MCF 10A (cell line): ENCODE data around the gene KIRREL3. TPM values are rescaled to one million over a fixed set of nuclear protein-coding genes. Genes with fewer than 3 reads are reported as not detected.

Experiments used
- BruUV-seq: library from RNA; stranded (reverse); fragments of 400-500 nt; replicated peaks from 2 replicates; lab custom pipeline; 2021; lab: Mats Ljungman, UMichigan
- CTCF ChIA-PET: fragments of 300-600 bp; sonication (Branson Sonifier 250); formaldehyde crosslinking; extraction: SDS; loops from one replicate; lab custom pipeline; 2021; ENCODE audit warnings: antibody characterized with exemption, inconsistent platforms; lab: Yijun Ruan, JAX
- POLR2A ChIA-PET: fragments of 300-600, 350-650 bp; sonication (Branson Sonifier 250); formaldehyde crosslinking; extraction: SDS; loops from one replicate; lab custom pipeline; 2020; ENCODE audit warnings: antibody characterized with exemption, inconsistent platforms; lab: Yijun Ruan, JAX
- DNase-seq: peaks from one replicate; pipeline ENCODE4 v3.0.0-alpha.2; 2018; ENCODE audit not compliant: unreplicated experiment
- H3K27ac Mint-ChIP-seq: one replicate; pipeline ENCODE4 v1.8.0; 2022; ENCODE audit warnings: mild to moderate bottlenecking, low read depth, mixed read lengths; ENCODE audit not compliant: unreplicated experiment
- H3K27me3 Mint-ChIP-seq: one replicate; pipeline ENCODE4 v1.8.0; 2022; ENCODE audit warnings: mixed read lengths; ENCODE audit not compliant: insufficient read depth, unreplicated experiment
- H3K36me3 Mint-ChIP-seq: one replicate; pipeline ENCODE4 v1.8.0; 2022; ENCODE audit warnings: mild to moderate bottlenecking, moderate library complexity, mixed read lengths; ENCODE audit not compliant: insufficient read depth, unreplicated experiment
- H3K4me1 Mint-ChIP-seq: one replicate; pipeline ENCODE4 v1.8.0; 2022; ENCODE audit warnings: mixed read lengths; ENCODE audit not compliant: insufficient read depth, unreplicated experiment
- H3K4me3 Mint-ChIP-seq: one replicate; pipeline ENCODE4 v1.8.0; 2022; ENCODE audit warnings: mild to moderate bottlenecking, moderate library complexity, mixed read lengths; ENCODE audit not compliant: unreplicated experiment
- H3K9me3 Mint-ChIP-seq: one replicate; pipeline ENCODE4 v1.8.0; 2022; ENCODE audit warnings: mixed read lengths; ENCODE audit not compliant: unreplicated experiment
- intact Hi-C: fragments of 100-400 bp; cut with micrococcal nuclease; formaldehyde crosslinking; loops from 2 replicates; pipeline ENCODE4 v1.14.1; 2022
- total RNA-seq: library from RNA; stranded (reverse); gene quantifications from 2 replicates; pipeline ENCODE4 v1.2.3, GENCODE V29; 2022
- TF ChIP-seq, protein P1 (sequence below): fragments of 200-600 bp; IDR thresholded peaks from one replicate; pipeline ENCODE4 v1.8.0; 2022; ENCODE audit warnings: antibody characterized with exemption, mild to moderate bottlenecking; ENCODE audit not compliant: unreplicated experiment

KIRREL3 gene
- total RNA-seq, 1 experiment from 2014 or later = not detected

DNA sequence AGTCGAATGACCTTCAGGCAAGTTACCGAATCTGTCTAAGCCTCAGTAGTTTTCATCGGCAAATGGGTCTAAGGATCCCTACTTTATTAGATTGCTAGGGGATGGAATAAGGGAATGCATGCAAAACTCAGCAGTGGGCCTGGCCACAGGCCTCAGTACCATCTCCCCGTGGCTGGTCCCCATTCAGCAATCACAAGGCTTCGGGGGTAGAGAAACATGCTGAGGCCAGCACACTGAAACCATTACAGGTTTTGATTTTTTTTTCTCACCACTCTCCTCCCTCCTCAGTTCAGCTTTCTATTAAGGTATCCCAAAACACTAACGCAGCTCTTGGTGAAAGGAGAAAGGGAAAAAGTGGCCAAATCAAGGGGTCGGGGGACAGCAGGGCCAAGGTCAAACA is 11.9 kb downstream of the KIRREL3 start:
- Mint-ChIP-seq H3K9me3 (no peaks in the 10 kb centered on the region), H3K4me1 (no peaks in the 10 kb centered on the region), H3K27ac (no peak overlapping the region), H3K4me3 (no peak overlapping the region), H3K27me3 (peaks cover 51% of the 10 kb centered on the region), H3K36me3 (no peaks in the 10 kb centered on the region)
- CTCF ChIA-PET = interaction anchor here (0.6 to 8.4 kb wide), 14 partner anchors 9 to 679 kb away, joined by 3 to 116 read pairs (median 4); no protein-coding TSS in a partner anchor
- no peak for DNase-seq
- BruUV-seq = no TSS peak
- TF ChIP-seq, protein P1, sequence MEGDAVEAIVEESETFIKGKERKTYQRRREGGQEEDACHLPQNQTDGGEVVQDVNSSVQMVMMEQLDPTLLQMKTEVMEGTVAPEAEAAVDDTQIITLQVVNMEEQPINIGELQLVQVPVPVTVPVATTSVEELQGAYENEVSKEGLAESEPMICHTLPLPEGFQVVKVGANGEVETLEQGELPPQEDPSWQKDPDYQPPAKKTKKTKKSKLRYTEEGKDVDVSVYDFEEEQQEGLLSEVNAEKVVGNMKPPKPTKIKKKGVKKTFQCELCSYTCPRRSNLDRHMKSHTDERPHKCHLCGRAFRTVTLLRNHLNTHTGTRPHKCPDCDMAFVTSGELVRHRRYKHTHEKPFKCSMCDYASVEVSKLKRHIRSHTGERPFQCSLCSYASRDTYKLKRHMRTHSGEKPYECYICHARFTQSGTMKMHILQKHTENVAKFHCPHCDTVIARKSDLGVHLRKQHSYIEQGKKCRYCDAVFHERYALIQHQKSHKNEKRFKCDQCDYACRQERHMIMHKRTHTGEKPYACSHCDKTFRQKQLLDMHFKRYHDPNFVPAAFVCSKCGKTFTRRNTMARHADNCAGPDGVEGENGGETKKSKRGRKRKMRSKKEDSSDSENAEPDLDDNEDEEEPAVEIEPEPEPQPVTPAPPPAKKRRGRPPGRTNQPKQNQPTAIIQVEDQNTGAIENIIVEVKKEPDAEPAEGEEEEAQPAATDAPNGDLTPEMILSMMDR = no peak
- POLR2A ChIA-PET = no interaction called here
- intact Hi-C loops = no loop called here

DNA sequence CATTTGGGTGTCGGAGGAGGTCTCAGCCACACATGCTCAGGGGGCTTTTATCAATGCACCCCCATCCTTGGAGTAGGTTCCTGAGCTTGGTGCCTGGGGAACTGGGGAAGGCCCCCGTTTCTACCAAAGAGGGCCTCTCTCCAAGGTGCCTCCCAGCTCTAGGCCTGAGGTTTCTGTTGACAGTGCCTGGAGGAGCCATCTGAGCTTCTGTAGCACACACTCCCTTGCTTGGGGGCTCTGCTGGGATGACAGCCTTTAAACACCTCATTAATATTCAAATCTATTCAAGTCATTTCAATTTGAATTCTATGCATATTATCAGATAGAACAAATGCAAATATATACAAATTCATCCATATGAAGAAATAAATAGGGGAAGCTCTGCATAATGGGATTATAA is 18.9 kb downstream of the KIRREL3 start:
- H3K4me1 Mint-ChIP-seq = no peaks in the 10 kb centered on the region
- POLR2A ChIA-PET = no interaction called here
- CTCF ChIA-PET = interaction anchor here (1.6 kb wide), 1 partner anchor 9 kb away, joined by 13 read pairs; no protein-coding TSS in a partner anchor
- intact Hi-C loops = no loop called here
- no peak overlapping the region for H3K4me3 Mint-ChIP-seq
- peaks cover 17% of the 10 kb centered on the region for H3K27me3 Mint-ChIP-seq
- TF ChIP-seq, protein P1 = no peak
- DNase-seq = no peak
- no peak overlapping the region for H3K27ac Mint-ChIP-seq
- BruUV-seq = no TSS peak
- peaks cover 16% of the 10 kb centered on the region for H3K9me3 Mint-ChIP-seq
- no peaks in the 10 kb centered on the region for H3K36me3 Mint-ChIP-seq

DNA sequence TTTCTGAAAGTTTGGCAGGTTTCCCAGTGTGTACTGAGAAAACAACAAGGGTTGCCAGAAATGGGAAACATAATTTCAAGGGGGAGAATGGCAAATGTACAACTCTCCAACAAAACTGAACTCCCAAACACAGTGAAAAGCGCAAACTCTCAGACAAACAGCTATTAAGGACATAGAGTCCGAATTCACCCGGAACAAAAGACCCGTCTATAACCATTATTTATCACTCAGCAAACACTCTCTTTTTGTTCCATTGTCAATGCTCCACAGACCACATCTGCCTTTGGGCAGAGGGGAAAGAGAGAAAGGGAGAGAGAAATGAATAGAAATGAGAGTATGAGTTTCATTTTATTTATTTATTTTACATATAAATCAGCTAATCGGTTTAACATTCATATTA is 21.7 kb downstream of the KIRREL3 start:
- Mint-ChIP-seq H3K4me3 (no peak overlapping the region), H3K27me3 (peaks cover 13% of the 10 kb centered on the region), H3K27ac (no peak overlapping the region), H3K4me1 (no peaks in the 10 kb centered on the region), H3K9me3 (peaks cover 16% of the 10 kb centered on the region), H3K36me3 (no peaks in the 10 kb centered on the region)
- no TSS peak for BruUV-seq
- TF ChIP-seq, protein P1 = no peak
- intact Hi-C loops = no loop called here
- POLR2A ChIA-PET = no interaction called here
- CTCF ChIA-PET = interaction anchor here (0.7 to 1.9 kb wide), 6 partner anchors 10 to 668 kb away, joined by 3 to 10 read pairs (median 4); no protein-coding TSS in a partner anchor
- no peak for DNase-seq

DNA sequence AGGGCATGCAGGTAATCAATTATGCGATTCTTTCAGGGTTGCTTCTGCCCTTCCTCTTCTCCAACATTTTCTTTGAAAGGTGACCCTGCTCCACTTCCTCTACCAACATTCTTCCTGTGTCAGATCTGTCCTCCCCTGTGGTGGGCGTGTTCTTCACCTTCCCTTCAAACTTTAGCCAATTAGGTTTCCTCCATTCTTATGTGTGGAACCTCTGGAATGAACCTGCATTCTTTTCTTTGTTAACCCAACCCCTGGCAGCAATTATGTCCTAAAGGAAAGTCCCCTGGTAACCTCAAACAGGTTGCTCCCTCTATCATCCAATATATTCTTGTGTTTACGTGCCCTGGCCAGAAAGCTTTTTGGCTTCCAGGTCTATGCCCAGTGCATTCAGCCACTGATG is 22.4 kb downstream of the KIRREL3 start:
- H3K27me3 Mint-ChIP-seq = peaks cover 13% of the 10 kb centered on the region
- POLR2A ChIA-PET = interaction anchor here (0.7 kb wide), 1 partner anchor 516 kb away, joined by 3 read pairs; no protein-coding TSS in a partner anchor
- no peak for DNase-seq
- H3K36me3 Mint-ChIP-seq = no peaks in the 10 kb centered on the region
- TF ChIP-seq, protein P1 = no peak
- intact Hi-C loops = no loop called here
- H3K4me1 Mint-ChIP-seq = no peaks in the 10 kb centered on the region
- CTCF ChIA-PET = interaction anchor here (0.7 to 1.1 kb wide), 4 partner anchors 12 to 497 kb away, joined by 3 to 4 read pairs (median 4); no protein-coding TSS in a partner anchor
- H3K27ac Mint-ChIP-seq = no peak overlapping the region
- no TSS peak for BruUV-seq
- H3K4me3 Mint-ChIP-seq = no peak overlapping the region
- peaks cover 16% of the 10 kb centered on the region for H3K9me3 Mint-ChIP-seq
